ENCODE data around the gene TMA7. TPM values are rescaled to one million over a fixed set of nuclear protein-coding genes. Genes with fewer than 3 reads are reported as not detected.

TMA7 gene
- total and polyA plus RNA-seq, 2 of the 13 experiments (the other 11 are each of a cell fraction or from before 2014, with no cell fraction given), result 100 to 486 TPM

GRCh38 chr3:48431224-48432029 lies 8.6 kb upstream of the TMA7 start (continued):
- TF ChIP-seq ZSCAN29 (CRISPR knock-in tag; conservative IDR thresholded peaks at IDR 0.05), result no peak
- TF ChIP-seq ZNF740 (CRISPR knock-in tag; IDR thresholded peaks at IDR 0.05), result peak; percentile 94
- 0 out of 2 replicates have a peak, but pooled peaks have one; percentile 43 for TF ChIP-seq ZNF136 (CRISPR knock-in tag; IDR thresholded peaks at IDR 0.05; ENCODE audit: low read depth)
- TF ChIP-seq NONO (IDR thresholded peaks at IDR 0.05), result no peak
- peak; percentile 65; the same call in 1 of the 2 replicates for TF ChIP-seq NONO (CRISPR knock-in tag; conservative IDR thresholded peaks at IDR 0.05)
- TF ChIP-seq ZBTB34 (CRISPR knock-in tag; IDR thresholded peaks at IDR 0.05), result peak; percentile 80
- TF ChIP-seq EEA1 (CRISPR knock-in tag; IDR thresholded peaks at IDR 0.05; ENCODE audit: borderline replicate concordance), result 0 out of 2 replicates have a peak, but pooled peaks have one; percentile 31
- TF ChIP-seq ZNF713 (CRISPR knock-in tag; IDR thresholded peaks at IDR 0.05), result no peak
- peak; percentile 22; the same call in 1 of the 2 replicates for TF ChIP-seq ZNF430 (CRISPR knock-in tag; IDR thresholded peaks at IDR 0.05)
- TF ChIP-seq POGK (CRISPR knock-in tag; conservative IDR thresholded peaks at IDR 0.05), result 0 out of 2 replicates have a peak, but pooled peaks have one; percentile 48
- no peak for TF ChIP-seq POLR2AphosphoS2 (IDR thresholded peaks at IDR 0.05; ENCODE audit: low read depth, low read length)
- no peak for TF ChIP-seq ZSCAN30 (CRISPR knock-in tag; IDR thresholded peaks at IDR 0.05)
- TF ChIP-seq PAXIP1 (CRISPR knock-in tag; conservative IDR thresholded peaks at IDR 0.05), result peak; percentile 97
- peak; percentile 77; the same call in 1 of the 2 replicates for TF ChIP-seq MLX (CRISPR knock-in tag; IDR thresholded peaks at IDR 0.05)
- no peak for TF ChIP-seq POLR2A (IDR thresholded peaks at IDR 0.05; ENCODE audit: insufficient read depth in 1 of 2, low read depth in 2 of 2, low read length in 2 of 2)
- TF ChIP-seq SKIL (CRISPR knock-in tag; IDR thresholded peaks at IDR 0.05; ENCODE audit: borderline replicate concordance), result peak; percentile 45; the same call in 1 of the 2 replicates
- TF ChIP-seq ADNP (CRISPR knock-in tag; IDR thresholded peaks at IDR 0.05), result no peak
- TF ChIP-seq ZNF83 (CRISPR knock-in tag; IDR thresholded peaks at IDR 0.05; ENCODE audit: borderline replicate concordance), result no peak
- TF ChIP-seq SP2 (CRISPR knock-in tag; IDR thresholded peaks at IDR 0.05), result no peak
